ENCODE measurements around the gene PRKAR1A.

DNA sequence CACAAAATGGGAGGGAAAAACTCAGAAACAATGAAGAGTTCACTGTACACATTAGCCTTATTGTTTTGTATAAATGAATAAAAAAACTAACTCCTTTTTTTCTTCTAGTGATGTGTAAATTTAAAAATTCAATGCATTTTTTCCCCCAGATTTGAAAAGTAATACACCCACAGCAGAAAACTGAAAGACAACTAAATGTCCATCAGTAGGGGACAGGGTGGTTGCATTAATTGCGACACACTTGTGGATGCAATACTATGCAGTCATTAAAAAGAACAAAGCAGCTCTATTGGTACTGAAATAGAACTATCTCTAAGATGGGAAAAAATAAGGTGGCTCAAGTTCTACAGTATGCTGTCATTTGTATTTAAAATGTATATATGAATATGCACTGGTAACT is 41.3 kb upstream of the PRKAR1A start:
- TF ChIP-seq, protein P1, sequence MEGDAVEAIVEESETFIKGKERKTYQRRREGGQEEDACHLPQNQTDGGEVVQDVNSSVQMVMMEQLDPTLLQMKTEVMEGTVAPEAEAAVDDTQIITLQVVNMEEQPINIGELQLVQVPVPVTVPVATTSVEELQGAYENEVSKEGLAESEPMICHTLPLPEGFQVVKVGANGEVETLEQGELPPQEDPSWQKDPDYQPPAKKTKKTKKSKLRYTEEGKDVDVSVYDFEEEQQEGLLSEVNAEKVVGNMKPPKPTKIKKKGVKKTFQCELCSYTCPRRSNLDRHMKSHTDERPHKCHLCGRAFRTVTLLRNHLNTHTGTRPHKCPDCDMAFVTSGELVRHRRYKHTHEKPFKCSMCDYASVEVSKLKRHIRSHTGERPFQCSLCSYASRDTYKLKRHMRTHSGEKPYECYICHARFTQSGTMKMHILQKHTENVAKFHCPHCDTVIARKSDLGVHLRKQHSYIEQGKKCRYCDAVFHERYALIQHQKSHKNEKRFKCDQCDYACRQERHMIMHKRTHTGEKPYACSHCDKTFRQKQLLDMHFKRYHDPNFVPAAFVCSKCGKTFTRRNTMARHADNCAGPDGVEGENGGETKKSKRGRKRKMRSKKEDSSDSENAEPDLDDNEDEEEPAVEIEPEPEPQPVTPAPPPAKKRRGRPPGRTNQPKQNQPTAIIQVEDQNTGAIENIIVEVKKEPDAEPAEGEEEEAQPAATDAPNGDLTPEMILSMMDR (IDR thresholded peaks at IDR 0.05): no peak
- TF ChIP-seq POLR2AphosphoS5 (IDR thresholded peaks at IDR 0.05; ENCODE audit: low read depth, low read length) (no peak), SIN3A (IDR thresholded peaks at IDR 0.05; ENCODE audit: borderline replicate concordance, insufficient read depth, low read depth, low read length) (no peak)
- TF ChIP-seq, protein P2, sequence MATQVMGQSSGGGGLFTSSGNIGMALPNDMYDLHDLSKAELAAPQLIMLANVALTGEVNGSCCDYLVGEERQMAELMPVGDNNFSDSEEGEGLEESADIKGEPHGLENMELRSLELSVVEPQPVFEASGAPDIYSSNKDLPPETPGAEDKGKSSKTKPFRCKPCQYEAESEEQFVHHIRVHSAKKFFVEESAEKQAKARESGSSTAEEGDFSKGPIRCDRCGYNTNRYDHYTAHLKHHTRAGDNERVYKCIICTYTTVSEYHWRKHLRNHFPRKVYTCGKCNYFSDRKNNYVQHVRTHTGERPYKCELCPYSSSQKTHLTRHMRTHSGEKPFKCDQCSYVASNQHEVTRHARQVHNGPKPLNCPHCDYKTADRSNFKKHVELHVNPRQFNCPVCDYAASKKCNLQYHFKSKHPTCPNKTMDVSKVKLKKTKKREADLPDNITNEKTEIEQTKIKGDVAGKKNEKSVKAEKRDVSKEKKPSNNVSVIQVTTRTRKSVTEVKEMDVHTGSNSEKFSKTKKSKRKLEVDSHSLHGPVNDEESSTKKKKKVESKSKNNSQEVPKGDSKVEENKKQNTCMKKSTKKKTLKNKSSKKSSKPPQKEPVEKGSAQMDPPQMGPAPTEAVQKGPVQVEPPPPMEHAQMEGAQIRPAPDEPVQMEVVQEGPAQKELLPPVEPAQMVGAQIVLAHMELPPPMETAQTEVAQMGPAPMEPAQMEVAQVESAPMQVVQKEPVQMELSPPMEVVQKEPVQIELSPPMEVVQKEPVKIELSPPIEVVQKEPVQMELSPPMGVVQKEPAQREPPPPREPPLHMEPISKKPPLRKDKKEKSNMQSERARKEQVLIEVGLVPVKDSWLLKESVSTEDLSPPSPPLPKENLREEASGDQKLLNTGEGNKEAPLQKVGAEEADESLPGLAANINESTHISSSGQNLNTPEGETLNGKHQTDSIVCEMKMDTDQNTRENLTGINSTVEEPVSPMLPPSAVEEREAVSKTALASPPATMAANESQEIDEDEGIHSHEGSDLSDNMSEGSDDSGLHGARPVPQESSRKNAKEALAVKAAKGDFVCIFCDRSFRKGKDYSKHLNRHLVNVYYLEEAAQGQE (IDR thresholded peaks at IDR 0.05; ENCODE audit: insufficient read depth in 1 of 2, low read depth in 2 of 2, low read length in 1 of 2): no peak
